Mesenteric fat pad (tissue), 1 donor: ENCODE data around the gene SPAAR. TPM values are rescaled to one million over a fixed set of nuclear protein-coding genes. Genes with fewer than 3 reads are reported as not detected.
"Not testable (repeated sequence)": the region's sequence is repeated elsewhere in the genome, so short reads cannot be mapped to it uniquely, and the experiment has no call there.

ENCODE experiments used
- DNase-seq: peaks from one replicate; pipeline ENCODE4 v3.0.0-alpha.2; 2020; ENCODE audit warnings: low spot score
- total RNA-seq: library from RNA; stranded (reverse); fragmentation: NEBNext Ultra II Directional; extraction: Animal tissue kit (Norgen Biotek cat#: 25700); gene quantifications from one replicate; pipeline ENCODE4 v1.2.1, GENCODE V29; 2021
- donor health status: DM: yes; HTN: yes; CAD: no.

SPAAR gene
- total RNA-seq, 1 donor from 2014 or later, result 25.3 TPM

- no peak for DNase-seq
Observed at GRCh38 chr9:35903049-35903448, 6.2 kb upstream of the SPAAR start.

- no peak for DNase-seq
Observed at GRCh38 chr9:35904338-35904737, 5.0 kb upstream of the SPAAR start.

- no peak for DNase-seq
Observed at GRCh38 chr9:35905051-35905781, 4.1 kb upstream of the SPAAR start.

DNA sequence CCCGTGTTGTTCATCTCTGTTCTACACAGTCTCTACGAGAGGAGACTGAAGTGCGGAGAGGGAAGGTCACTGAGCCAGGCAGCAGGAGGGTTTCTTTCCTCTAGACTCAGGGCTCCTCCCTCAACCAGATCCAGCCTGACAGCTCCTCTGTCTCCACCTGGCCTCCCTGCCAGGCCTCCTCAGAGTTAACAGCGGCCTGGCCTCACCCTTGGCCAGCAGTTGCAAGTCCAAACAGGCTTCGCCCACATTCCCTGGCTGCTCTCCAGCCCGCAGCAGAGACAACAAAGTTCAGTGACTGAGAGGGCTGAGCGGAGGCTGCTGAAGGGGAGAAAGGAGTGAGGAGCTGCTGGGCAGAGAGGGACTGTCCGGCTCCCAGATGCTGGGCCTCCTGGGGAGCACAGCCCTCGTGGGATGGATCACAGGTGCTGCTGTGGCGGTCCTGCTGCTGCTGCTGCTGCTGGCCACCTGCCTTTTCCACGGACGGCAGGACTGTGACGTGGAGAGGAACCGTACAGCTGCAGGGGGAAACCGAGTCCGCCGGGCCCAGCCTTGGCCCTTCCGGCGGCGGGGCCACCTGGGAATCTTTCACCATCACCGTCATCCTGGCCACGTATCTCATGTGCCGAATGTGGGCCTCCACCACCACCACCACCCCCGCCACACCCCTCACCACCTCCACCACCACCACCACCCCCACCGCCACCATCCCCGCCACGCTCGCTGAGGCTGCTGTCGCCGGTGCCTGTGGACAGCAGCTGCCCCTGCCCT lies 3.2 kb upstream of the SPAAR start, which contains the start of gene HRCT1:
TSS of gene HRCT1 (plus strand) at position 291 of the 768 bp plus-strand sequence. CDS start at position 377, 86 bp downstream.
- DNase-seq, result peak; percentile 92

- no peak for DNase-seq
Observed at GRCh38 chr9:35906923-35907699, 2.2 kb upstream of the SPAAR start.

DNA sequence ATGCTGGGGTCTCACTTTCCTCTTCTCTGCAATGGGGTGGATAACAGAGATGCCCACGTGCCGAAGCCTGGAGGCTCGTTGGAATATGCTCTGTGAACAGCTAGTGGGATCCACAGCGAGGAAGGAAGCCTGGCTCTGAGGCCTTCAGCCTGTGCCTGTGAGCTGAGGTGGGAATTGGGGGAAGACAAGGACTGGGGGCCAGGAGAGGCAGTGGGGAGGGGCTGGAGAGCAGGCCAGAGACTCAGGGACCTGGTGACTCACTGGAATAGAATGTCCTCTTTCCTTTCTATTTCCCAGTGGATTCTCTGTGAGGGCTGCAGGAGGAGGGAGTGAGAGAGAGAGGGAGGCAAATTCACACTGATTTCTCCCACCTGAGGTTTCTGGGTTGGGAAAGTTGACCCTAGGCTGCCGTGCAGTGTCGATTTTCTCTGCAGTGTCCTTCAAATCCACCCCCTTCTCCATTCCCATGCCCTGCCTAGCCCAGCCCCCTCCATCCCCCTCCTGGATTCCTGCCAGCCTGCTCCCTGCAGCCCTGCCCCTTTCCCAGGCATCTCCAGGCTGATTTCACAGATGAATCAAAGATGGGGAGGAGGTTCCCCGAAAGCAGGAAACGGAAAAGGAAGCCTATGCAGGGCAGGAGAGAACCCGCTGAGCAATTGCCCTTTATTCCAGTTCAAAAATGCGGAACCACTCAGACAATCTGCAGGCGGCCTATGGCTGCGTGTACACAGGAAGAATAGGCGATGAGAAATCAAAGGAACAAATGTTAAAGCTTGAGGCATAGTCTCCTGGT lies 1.4 kb upstream of the SPAAR start:
- no peak for DNase-seq

DNA sequence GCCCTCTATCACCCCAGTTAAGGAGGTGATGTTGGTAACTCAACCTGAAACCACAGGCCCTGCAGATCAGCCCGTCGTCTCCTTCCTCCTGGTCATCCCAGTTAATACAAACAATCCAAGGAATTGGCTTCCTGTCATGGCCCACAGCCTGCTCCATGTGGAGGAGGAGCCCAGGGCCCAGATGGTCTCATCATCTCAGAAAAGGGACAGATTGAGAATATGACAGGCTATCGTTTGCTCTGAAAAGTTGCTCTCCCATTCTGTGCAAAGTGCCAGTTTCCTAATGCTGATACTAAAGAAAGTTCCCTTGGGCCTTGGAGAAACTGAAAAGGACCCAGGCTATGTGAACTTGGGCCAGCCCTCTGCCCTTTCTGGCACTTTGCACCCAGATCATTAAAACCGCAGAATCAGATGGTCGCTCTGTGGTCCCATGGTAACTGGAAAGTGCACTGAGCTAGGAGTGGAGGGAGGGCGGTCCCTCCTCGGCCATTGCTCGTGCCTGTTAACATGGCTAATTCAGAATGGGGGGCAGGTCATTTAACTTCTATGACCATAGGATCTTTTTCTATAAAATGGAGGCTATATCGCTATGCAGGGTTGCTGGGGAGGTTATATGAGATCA lies 675 bp upstream of the SPAAR start:
- DNase-seq, result no peak

GRCh38 chr9:35909687-35910612 lies 660 bp downstream of the SPAAR start:
- DNase-seq, result no peak

DNA sequence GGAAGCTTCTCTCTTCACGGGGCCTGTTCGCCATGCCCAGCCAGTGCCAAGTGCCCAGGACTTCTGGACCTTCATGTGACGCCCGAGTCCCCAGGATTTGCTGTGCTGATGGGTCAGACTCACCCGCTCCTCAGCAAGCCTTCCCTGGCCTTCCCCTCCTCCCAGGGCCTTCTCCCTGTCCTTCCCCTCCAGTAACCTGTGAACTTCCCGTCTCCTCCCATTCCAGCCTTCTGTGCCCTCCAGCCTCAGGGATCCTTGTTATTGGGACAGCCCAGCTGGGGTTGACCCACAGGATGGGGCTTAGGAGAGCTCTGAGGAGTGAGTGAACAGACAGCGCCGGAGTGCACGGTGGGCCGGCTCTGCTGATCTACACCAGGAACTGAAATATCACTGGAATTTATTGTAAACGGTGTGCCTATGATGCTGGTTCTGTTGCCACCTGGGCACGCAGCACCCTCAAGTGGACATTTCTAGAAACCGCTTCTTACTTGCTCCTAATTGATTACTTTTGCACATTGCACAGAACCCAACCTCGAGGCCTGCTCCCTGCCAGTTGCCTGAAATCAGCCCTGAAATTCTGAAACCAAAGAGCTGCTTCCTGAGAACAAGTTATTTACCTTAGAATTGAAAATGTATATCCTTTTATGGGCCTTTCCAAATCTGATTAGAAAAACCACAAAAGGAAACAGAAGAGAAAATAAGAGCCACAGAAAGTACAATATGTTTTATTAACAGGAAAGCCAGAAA lies 1.5 kb downstream of the SPAAR start:
- no peak for DNase-seq

GRCh38 chr9:35911690-35912089 lies 2.4 kb downstream of the SPAAR start:
- DNase-seq, result no peak

- DNase-seq, result no peak
Observed at GRCh38 chr9:35912791-35913400, 3.6 kb downstream of the SPAAR start.

GRCh38 chr9:35913429-35913828 lies 4.1 kb downstream of the SPAAR start:
- not testable (repeated sequence) for DNase-seq

DNA sequence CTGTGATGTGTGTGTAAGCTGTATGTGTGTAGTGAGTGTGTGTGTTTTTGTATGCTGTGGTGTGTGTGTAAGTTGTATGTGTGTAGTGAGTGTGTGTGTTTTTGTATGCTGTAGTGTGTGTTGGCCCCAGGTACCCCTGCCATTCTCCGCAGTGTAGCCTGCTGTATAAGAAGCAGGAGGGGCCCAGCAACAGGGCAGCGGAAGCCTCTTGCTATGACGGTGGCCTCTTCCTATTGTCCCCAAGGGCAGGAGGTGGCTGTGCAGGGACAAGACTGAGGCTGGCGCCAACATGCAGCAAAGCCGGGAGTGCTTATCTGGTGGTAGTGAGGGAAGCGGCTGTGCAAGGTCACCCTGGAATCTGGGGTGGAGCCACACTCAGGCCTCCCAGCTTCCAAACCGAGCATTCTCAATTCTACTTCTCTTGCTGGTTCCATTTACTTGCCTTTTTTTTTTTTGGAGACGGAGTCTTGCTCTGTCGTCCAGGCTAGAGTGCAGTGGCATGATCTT lies 5.1 kb downstream of the SPAAR start:
- DNase-seq, result no peak

- no peak for DNase-seq
Observed at GRCh38 chr9:35915681-35916294, 6.5 kb downstream of the SPAAR start.

GRCh38 chr9:35917261-35917660 lies 8.0 kb downstream of the SPAAR start:
- no peak for DNase-seq

- no peak for DNase-seq
Observed at GRCh38 chr9:35918780-35919179, 9.5 kb downstream of the SPAAR start.

DNA sequence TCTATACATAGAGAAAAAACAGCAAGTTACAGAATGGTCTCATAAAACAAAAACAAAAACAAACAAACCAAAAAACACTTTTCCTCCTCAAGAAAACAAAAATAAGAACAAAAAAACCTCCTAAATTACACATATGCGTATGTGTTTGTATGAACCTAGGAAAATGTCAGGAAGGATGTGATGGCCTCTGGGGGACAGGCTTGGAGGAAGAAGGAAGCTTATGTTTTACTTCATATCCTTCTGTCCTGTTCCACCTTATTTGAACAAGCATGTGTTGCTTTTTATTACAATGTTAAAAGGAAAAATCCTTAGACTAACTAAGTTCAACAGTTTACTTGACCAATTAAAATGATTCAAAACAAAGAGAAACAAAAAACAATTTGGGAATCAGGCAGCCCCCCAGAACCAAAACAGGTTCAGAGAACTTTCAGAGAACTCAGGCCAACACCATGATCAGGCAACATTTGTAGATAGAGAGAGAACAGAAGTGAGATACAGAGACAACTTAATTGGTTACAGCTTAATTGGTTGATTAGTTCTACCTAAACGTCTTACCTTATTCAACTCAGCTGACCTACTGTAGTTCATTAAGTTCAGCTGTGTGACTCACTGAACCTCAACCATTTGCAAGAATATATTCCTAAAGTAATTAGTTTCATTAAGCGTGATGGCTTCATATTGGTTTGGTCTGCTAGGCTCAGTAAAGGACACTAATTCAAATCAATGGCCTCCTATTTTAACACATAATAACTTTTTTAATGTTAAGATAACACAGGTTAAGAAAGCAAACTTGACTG lies 10.1 kb downstream of the SPAAR start:
- no peak for DNase-seq
